ENCODE results near the gene RUNDC1.
A peak's percentile ranks its signal among the peaks of the same experiment; 100 is the strongest.
"Not testable (repeated sequence)": the region's sequence is repeated elsewhere in the genome, so short reads cannot be mapped to it uniquely, and the experiment has no call there.

Gene RUNDC1

DNA sequence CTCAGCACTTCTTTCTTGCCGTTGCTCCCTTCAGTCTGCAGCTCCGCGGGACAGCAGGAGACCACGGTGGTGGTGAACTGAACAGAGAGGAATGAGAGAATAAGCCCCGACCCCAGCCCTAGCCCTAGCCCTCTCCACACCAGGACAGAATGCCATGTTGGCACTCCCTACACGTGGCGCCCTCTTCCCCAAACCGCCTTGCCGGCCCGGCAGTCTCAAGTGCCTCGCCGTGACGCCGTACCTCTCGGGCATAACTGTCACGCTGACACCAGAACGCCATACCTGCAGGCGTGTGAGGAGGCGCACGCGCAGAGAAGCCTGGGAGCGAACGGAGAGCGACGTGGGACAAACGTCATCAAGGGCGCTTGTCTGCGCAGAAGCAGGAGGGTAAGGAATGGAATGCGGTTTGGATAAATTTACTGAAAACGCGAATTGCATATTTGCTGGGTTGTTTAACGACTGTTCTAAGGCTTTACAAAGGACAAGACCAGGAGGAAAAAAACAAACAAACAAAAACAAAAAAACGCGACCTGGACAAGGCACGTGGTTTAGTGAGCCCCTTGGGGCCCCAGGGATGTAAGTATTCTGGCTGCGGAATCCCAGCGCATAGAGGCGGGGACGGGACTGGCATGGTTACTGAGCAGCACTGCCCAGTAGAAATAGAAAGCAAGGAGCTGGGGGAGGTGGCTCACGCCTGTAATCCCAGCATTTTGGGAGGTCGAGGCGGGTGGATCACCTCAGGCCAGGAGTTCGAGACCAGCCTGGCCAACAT is 16.0 kb upstream of the RUNDC1 start, which contains the start of gene AARSD1:
AARSD1 (minus strand) TSS at position 294 of the 772 bp plus-strand sequence; CDS start at position 280, 14 bp downstream.
- TF ChIP-seq, protein P1, sequence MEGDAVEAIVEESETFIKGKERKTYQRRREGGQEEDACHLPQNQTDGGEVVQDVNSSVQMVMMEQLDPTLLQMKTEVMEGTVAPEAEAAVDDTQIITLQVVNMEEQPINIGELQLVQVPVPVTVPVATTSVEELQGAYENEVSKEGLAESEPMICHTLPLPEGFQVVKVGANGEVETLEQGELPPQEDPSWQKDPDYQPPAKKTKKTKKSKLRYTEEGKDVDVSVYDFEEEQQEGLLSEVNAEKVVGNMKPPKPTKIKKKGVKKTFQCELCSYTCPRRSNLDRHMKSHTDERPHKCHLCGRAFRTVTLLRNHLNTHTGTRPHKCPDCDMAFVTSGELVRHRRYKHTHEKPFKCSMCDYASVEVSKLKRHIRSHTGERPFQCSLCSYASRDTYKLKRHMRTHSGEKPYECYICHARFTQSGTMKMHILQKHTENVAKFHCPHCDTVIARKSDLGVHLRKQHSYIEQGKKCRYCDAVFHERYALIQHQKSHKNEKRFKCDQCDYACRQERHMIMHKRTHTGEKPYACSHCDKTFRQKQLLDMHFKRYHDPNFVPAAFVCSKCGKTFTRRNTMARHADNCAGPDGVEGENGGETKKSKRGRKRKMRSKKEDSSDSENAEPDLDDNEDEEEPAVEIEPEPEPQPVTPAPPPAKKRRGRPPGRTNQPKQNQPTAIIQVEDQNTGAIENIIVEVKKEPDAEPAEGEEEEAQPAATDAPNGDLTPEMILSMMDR (IDR thresholded peaks at IDR 0.05; ENCODE audit: low read depth, low read length): no peak
- peak within 1 kb of the TSS; percentile 62 for H3K4me3 ChIP-seq (ENCODE audit: low read depth, low read length)

DNA sequence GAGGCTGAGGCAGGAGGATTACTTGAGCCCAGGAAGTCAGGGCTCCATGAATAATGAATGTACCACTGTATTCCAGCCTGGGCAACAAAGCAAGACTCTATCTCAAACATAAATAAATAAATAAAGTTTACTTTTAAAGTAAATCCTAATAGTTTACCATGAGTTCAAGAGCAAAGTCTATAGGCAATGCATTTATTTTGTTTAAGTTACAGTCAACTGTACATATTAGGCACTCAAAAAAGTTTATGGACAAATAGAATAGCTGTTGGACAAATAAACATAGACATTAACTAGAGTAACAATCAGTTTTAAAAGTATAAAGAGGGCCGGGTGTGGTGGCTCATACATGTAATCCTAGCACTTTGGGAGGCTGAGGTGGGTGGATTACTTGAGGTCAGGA is 12.4 kb upstream of the RUNDC1 start:
- TF ChIP-seq, protein P1 (IDR thresholded peaks at IDR 0.05; ENCODE audit: low read depth, low read length): no peak
- no peak overlapping the region for H3K4me3 ChIP-seq (ENCODE audit: low read depth, low read length)

DNA sequence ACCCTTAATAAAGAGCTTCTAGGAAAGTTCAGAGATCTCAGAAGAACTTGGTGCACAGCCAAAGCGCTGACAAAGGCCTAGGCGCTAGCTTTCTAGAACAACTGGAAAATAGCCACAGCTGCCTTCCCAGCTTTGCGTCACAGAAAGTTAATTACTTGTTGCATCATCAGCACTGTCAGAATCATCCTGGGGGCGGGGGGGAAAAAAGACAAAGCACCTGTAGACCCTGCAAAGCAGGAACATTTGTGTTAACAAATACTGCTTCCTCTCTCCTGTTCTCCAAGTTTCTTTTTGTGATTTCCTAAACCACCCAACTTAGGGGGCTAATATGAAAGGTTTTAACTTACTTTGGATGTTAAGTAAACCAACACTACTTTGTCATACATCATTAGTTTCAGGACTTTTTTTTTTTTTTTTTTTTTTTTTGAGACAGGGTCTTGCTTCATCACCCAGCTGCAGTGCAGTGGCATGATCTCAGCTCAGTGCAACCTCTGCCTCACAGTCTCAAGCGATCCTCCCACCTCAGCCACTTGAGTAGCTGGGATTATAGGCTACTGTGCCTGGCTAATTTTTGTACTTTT is 11.3 kb upstream of the RUNDC1 start:
- H3K4me3 ChIP-seq (ENCODE audit: low read depth, low read length): no peak overlapping the region
- TF ChIP-seq, protein P1 (IDR thresholded peaks at IDR 0.05; ENCODE audit: low read depth, low read length): no peak

DNA sequence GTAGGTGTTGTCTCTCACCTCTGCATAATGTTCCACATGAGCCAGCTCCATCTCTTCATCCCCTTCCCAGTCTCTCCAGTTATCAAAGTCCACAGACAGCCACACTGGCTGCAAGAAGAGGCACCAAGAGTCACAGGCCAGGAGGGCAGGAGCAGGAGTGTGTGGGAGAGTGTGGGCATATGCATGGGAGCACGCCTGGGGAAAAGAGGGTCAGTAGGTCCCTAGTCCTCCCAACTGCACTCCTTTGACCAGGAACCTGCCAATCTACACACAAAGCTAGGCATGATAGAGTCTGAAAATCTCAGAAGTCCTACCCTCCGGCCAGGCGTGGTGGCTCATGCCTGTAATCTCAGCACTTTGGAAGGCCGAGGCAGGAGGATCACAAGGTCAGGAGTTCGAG is 8.8 kb upstream of the RUNDC1 start:
- TF ChIP-seq, protein P1 (IDR thresholded peaks at IDR 0.05; ENCODE audit: low read depth, low read length): no peak

DNA sequence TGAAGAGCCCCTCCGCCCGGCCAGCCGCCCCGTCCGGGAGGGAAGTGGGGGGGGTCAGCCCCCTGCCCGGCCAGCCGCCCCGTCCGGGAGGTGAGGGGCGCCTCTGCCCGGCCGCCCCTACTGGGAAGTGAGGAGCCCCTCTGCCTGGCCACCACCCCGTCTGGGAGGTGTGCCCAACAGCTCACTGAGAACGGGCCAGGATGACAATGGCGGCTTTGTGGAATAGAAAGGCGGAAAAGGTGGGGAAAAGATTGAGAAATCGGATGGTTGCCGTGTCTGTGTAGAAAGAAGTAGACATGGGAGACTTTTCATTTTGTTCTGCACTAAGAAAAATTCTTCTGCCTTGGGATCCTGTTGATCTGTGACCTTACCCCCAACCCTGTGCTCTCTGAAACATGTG is 7.0 kb upstream of the RUNDC1 start:
- not testable (repeated sequence) for H3K4me3 ChIP-seq (ENCODE audit: low read depth, low read length)

More for the DNA sequence above, 8.8 kb upstream of the RUNDC1 start:
- H3K4me3 ChIP-seq (ENCODE audit: low read depth, low read length): no peak overlapping the region

DNA sequence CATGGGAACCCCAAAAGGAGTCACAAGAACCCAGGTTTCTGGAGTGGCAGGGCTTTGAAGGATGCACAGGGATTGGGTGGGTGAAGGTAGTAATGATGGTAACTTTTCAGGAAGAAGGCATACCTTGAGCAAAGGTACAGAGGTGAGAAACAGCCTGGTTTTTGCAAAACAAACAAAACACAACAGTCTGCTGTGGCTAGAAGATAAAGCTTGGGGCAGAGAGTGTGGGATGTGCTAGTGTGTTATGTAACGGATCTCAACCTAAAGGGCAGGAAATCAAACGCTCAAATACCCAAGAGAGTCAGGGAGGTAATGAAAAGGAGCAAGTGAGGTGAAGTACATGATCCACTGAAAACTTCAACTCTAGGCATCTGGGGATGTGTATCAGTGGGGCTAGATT is 5.1 kb upstream of the RUNDC1 start:
- TF ChIP-seq, protein P1 (IDR thresholded peaks at IDR 0.05; ENCODE audit: low read depth, low read length): no peak

DNA sequence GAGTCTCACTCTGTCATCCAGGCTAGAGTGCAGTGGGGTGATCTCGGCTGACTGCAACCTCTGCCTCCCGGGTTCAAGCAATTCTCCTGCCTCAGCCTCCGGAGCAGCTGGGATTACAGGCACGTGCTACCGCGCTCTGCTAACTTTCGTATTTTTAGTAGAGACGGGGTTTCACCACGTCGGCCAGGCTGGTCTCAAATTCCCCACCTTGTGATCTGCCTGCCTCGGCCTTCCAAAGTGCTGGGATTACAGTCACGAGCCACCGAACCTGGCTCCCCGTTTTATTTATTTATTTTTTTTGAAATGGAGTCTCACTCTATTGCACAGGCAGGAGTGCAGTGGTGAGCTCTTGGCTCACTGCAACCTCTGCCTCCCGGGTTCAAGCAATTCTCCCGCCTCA is 4.7 kb upstream of the RUNDC1 start:
- H3K4me3 ChIP-seq (ENCODE audit: low read depth, low read length): not testable (repeated sequence)

More for the DNA sequence above, 5.1 kb upstream of the RUNDC1 start:
- H3K4me3 ChIP-seq (ENCODE audit: low read depth, low read length): no peak overlapping the region

DNA sequence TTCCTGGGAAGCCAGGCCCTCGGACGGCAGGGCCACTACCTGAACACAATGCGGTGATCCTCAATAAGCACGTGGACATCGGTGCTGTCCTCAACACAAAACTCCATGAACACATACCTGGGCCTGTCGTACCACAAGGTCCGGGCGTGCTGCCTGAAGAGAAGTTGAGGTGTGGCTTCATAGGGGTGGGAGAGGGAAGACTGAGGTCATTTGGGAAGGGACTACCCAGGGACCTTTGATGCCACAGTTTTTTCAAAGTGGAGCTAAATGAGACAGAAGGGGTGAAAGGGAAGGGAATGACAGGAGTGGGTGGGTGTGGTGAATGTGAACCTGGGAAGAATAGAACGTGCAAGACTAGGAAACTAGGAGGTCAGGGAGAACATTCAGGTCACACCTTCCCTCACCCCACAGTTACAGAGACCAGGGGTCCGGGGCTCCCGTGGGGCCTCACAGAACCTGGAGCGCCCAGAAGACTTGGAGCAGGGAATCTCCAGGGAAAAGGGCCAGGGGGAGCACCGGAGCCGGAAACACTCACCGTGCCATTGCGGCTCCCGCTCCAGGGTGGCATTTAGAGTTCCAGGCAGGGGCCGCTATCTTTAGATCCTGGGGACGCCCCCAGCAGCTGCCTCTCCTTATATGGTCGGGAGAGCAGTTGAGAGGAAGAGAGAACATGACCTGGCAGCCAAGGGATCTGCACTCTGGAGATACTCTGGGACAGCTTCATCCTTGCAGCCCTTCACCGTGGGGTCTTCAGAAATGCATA is 673 bp upstream of the RUNDC1 start, which contains the start of gene PTGES3L:
PTGES3L (minus strand) TSS at position 570 of the 763 bp plus-strand sequence; CDS start at position 543, 27 bp downstream.
- TF ChIP-seq, protein P1 (IDR thresholded peaks at IDR 0.05; ENCODE audit: low read depth, low read length): no peak
- peak within 1 kb of the TSS; percentile 86 for H3K4me3 ChIP-seq (ENCODE audit: low read depth, low read length)

All from WI38 (cell line).